HCT116 (cell line): ENCODE results near the gene DHRS2.

Experiments
- ELF1 ChIP-seq: IDR thresholded peaks from 2 replicates; pipeline ENCODE4 v1.6.1; 2012; ENCODE audit warnings: low read depth, borderline replicate concordance
- EZH2phosphoT487 ChIP-seq: fragments of 200-600 bp; IDR thresholded peaks from 2 replicates; pipeline ENCODE4 v1.6.1; 2018; ENCODE audit warnings: antibody characterized with exemption, borderline replicate concordance
- TF ChIP-seq, protein P1 (sequence below), 3 experiments: fragments of 200-600 bp in 1 of 3; sonication (generic) in 1 of 3; IDR thresholded peaks in 2 of 3; conservative IDR thresholded peaks in 1 of 3; 2 replicates each; pipeline ENCODE4 v1.5.1; 2012 to 2017; ENCODE audit warnings: low read depth in 2 of 3, low read length in 2 of 3, antibody characterized with exemption in 1 of 3, borderline replicate concordance in 1 of 3, control low read depth in 1 of 3, mild to moderate bottlenecking in 1 of 3, mixed read lengths in 1 of 3, mixed run types in 1 of 3, moderate library complexity in 1 of 3; ENCODE audit not compliant: insufficient read depth in 1 of 3
- TF ChIP-seq, protein P2 (sequence below): IDR thresholded peaks from 2 replicates; pipeline ENCODE4 v1.6.1; 2011; ENCODE audit warnings: mild to moderate bottlenecking, low read length, moderate library complexity; ENCODE audit not compliant: insufficient replicate concordance; ENCODE audit errors: extremely low read depth

DNA sequence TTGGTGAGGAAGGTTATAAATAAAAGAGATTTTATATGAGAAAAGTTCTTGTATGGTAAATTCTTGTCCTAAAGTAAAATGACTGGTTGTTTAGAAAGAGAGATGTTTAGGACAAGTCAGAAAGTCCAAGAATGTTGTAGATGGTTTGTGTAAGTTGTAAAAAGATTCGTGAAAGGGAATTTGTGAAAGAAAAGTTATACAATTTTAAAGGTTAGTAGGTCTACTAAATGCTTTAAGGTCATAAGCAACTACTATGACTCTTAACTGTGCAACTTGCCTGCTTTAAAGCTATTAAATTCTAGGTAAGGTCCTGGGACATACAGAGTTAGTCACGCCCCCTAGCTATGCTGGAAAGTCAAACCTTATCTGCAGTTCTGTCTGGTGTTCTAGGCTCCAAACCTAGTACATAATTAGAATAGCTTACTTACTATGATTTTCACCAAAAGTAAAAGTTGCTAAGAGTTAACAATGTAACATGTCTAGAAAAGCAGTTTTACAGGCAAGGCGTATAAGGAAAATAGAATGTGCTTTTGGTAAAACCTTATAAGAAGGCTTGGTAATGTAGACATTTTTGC lies 11.2 kb upstream of the DHRS2 start:
- TF ChIP-seq, protein P1, sequence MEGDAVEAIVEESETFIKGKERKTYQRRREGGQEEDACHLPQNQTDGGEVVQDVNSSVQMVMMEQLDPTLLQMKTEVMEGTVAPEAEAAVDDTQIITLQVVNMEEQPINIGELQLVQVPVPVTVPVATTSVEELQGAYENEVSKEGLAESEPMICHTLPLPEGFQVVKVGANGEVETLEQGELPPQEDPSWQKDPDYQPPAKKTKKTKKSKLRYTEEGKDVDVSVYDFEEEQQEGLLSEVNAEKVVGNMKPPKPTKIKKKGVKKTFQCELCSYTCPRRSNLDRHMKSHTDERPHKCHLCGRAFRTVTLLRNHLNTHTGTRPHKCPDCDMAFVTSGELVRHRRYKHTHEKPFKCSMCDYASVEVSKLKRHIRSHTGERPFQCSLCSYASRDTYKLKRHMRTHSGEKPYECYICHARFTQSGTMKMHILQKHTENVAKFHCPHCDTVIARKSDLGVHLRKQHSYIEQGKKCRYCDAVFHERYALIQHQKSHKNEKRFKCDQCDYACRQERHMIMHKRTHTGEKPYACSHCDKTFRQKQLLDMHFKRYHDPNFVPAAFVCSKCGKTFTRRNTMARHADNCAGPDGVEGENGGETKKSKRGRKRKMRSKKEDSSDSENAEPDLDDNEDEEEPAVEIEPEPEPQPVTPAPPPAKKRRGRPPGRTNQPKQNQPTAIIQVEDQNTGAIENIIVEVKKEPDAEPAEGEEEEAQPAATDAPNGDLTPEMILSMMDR (IDR thresholded peaks at IDR 0.05 in 2 of 3, conservative IDR thresholded peaks at IDR 0.05 in 1 of 3; ENCODE audit: borderline replicate concordance in 1 of 3, insufficient read depth in 1 of 3, low read depth in 2 of 3, low read length in 2 of 3), result no peak
- no peak for TF ChIP-seq EZH2phosphoT487
- TF ChIP-seq, protein P2, sequence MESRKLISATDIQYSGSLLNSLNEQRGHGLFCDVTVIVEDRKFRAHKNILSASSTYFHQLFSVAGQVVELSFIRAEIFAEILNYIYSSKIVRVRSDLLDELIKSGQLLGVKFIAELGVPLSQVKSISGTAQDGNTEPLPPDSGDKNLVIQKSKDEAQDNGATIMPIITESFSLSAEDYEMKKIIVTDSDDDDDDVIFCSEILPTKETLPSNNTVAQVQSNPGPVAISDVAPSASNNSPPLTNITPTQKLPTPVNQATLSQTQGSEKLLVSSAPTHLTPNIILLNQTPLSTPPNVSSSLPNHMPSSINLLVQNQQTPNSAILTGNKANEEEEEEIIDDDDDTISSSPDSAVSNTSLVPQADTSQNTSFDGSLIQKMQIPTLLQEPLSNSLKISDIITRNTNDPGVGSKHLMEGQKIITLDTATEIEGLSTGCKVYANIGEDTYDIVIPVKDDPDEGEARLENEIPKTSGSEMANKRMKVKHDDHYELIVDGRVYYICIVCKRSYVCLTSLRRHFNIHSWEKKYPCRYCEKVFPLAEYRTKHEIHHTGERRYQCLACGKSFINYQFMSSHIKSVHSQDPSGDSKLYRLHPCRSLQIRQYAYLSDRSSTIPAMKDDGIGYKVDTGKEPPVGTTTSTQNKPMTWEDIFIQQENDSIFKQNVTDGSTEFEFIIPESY, result no peak
- TF ChIP-seq ELF1, result no peak
